ENCODE data around the gene SST.

- TF ChIP-seq POLR2AphosphoS5 (IDR thresholded peaks at IDR 0.05; ENCODE audit: low read depth) (no peak), CTCF (IDR thresholded peaks at IDR 0.05; ENCODE audit: insufficient read depth, low read length) (no peak), REST (IDR thresholded peaks at IDR 0.05; ENCODE audit: insufficient replicate concordance, low read depth) (no peak), GABPA (IDR thresholded peaks at IDR 0.05; ENCODE audit: low read depth) (no peak)
Measured at GRCh38 chr3:187686621-187687273, 16.6 kb upstream of the SST start.
